Activated T-helper 2 cell treated with anti-CD3 and anti-CD28 coated beads, Interferon-gamma antibody, Interleukin-2, Interleukin-4, amounts not matched to agents 10 μg/mL and 5 μg/mL and 100 μg/mL, durations not matched to agents 14 hours and 24 hours and 36 hours (primary cell): ENCODE results near the gene SEPHS1. TPM values are rescaled to one million over a fixed set of nuclear protein-coding genes. Genes with fewer than 3 reads are reported as not detected.

Experiments used
- DNase-seq: peaks from one replicate; pipeline ENCODE4 v3.0.0; 2021; ENCODE audit warnings: low spot score
- H3K27ac Mint-ChIP-seq: one replicate; pipeline ENCODE4 v1.8.0; 2021; ENCODE audit warnings: mixed read lengths
- H3K27me3 Mint-ChIP-seq: one replicate; pipeline ENCODE4 v1.8.0; 2021; ENCODE audit warnings: low read depth, mixed read lengths
- H3K36me3 Mint-ChIP-seq: one replicate; pipeline ENCODE4 v1.8.0; 2021; ENCODE audit warnings: low read depth, mixed read lengths
- H3K4me1 Mint-ChIP-seq: one replicate; pipeline ENCODE4 v1.8.0; 2021; ENCODE audit warnings: low read depth, mixed read lengths
- H3K4me3 Mint-ChIP-seq: one replicate; pipeline ENCODE4 v1.8.0; 2021; ENCODE audit warnings: low read depth, mild to moderate bottlenecking, moderate library complexity, mixed read lengths
- H3K9me3 Mint-ChIP-seq: one replicate; pipeline ENCODE4 v1.8.0; 2021; ENCODE audit warnings: mixed read lengths
- intact Hi-C: fragments of 100-400 bp; cut with micrococcal nuclease; formaldehyde crosslinking; loops from one replicate; pipeline ENCODE4 v1.15.1; 2023
- total RNA-seq: library from RNA; stranded (reverse); gene quantifications from 2 replicates; pipeline ENCODE4 v1.2.3, GENCODE V29; 2022

Gene SEPHS1
- total RNA-seq, 1 donor from 2014 or later, result 61.9 TPM

DNA sequence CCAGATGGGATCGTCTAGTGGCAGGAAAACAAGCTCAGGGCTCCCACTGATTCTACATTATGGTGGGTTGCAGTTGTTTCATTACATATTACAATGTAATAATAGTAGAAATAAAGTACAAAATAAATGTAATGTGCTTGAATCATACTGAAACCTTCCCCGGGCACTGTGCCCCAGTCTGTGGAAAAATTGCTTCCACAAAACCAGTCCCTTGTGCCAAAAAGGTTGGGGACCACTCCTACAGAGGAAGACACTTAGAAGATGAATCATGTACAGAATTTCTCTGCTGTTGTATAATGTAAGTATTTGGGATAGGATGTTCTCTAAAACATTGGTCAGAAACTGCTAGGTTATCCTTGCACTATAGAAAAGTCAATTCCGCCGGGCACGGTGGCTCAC is 36.9 kb downstream of the SEPHS1 start:
- intact Hi-C loops, result no loop called here
- DNase-seq, result no peak
- Mint-ChIP-seq H3K27me3 (no peaks in the 10 kb centered on the region), H3K4me3 (no peak overlapping the region), H3K27ac (no peak overlapping the region), H3K36me3 (no peaks in the 10 kb centered on the region), H3K9me3 (no peaks in the 10 kb centered on the region), H3K4me1 (no peaks in the 10 kb centered on the region)

DNA sequence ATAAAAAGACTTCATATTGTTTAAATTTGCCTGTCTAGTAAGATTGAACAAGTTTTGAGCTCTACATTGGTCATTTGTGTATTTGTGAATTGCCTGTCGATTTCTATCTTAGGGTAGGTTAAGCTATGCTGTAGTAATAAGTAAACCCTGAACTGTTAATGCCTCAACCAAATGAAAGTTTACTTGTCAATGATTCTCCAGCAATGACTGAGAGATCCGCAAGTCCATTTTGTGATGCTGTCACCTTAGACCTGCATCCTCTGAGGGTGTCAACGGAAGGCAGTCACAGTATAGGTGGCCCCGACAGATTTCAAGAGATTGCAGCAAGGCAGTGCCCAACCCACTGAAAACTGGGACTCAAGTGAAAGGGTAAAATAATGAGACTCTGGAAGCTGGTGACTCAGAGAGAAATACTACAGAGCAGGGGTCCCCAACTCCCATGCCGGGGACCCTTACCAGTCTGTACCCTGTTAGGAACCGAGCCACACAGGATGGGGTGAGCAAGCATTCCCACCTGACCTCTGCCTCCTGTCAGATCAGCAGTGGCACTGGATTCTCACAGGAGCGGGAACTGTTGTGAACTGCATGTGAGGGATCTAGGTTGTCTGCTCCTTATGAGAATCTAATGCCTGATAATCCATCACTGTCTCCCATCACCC is 37.4 kb downstream of the SEPHS1 start:
- no peaks in the 10 kb centered on the region for H3K27me3 Mint-ChIP-seq
- peaks cover 4% of the 10 kb centered on the region for H3K36me3 Mint-ChIP-seq
- H3K4me3 Mint-ChIP-seq, result no peak overlapping the region
- H3K9me3 Mint-ChIP-seq, result no peaks in the 10 kb centered on the region
- H3K27ac Mint-ChIP-seq, result no peak overlapping the region
- no peaks in the 10 kb centered on the region for H3K4me1 Mint-ChIP-seq
- intact Hi-C loops, result no loop called here
- no peak for DNase-seq

DNA sequence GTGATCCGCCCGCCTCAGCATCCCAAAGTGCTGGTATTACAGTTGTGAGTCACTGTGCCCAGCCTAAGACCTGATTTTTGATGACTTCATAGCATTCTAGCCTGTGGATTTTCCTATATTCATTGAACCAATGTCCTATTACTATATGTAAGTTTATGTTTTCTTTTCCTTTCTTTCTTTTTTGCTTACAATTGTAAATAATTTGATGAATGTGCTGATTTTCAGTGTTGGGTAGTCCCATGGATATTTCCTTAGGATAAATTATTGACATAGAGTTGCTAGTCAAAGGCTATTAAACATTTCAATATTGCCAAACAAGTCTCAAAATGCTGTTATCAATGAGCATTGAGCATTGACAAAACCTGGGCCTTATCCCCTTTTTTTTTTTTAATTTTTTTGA is 38.3 kb downstream of the SEPHS1 start:
- no peak overlapping the region for H3K27ac Mint-ChIP-seq
- intact Hi-C loops, result no loop called here

DNA sequence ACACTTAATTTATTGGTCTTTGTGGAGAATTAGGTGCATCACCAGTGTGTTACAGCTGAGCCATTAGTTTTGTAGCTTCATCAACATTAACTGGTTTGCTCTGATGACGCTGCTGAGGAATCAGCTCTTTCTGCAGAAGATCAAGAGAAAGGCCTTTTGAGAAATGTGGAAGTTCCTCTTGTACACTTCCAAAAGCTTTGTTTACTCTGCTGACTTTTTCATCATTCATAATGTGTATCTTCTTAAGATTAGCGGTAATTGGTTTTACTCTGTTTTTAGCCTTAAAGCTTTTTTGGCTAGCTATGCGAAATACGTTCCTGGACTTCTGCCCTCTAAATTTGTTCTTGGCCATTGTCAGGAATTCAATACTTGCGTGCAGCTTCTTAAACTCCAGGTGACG is 40.0 kb downstream of the SEPHS1 start:
- intact Hi-C loops, result no loop called here
- Mint-ChIP-seq H3K4me3 (no peak overlapping the region), H3K9me3 (no peaks in the 10 kb centered on the region)

More for the DNA sequence above, 38.3 kb downstream of the SEPHS1 start:
- Mint-ChIP-seq H3K9me3 (no peaks in the 10 kb centered on the region), H3K4me1 (no peaks in the 10 kb centered on the region), H3K4me3 (no peak overlapping the region), H3K36me3 (peaks cover 4% of the 10 kb centered on the region), H3K27me3 (no peaks in the 10 kb centered on the region)
- DNase-seq, result no peak

DNA sequence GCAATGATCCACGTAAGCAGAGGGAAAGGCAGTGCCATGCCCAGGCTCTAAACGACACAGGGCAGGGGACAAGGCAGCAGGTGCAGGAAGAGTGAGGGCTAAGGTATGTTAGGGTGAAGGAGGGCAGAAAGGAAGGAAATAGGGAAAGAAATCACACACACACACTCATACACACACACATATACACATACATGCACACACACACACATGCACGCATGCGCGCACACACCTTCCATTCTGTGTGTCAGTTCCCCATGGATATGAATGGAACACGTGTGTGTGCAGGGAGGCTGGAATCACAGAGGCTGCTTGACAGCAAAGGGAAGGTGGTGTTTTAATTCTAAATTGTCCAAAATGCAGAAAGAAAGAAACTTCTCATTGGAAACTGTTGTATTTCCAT is 42.0 kb downstream of the SEPHS1 start:
- no peaks in the 10 kb centered on the region for H3K9me3 Mint-ChIP-seq
- H3K27ac Mint-ChIP-seq, result no peak overlapping the region
- H3K27me3 Mint-ChIP-seq, result no peaks in the 10 kb centered on the region
- peaks cover 6% of the 10 kb centered on the region for H3K4me1 Mint-ChIP-seq
- H3K4me3 Mint-ChIP-seq, result no peak overlapping the region
- DNase-seq, result no peak
- peaks cover 7% of the 10 kb centered on the region for H3K36me3 Mint-ChIP-seq
- intact Hi-C loops, result no loop called here

More for the DNA sequence above, 40.0 kb downstream of the SEPHS1 start:
- peaks cover 4% of the 10 kb centered on the region for H3K36me3 Mint-ChIP-seq
- no peak for DNase-seq
- no peak overlapping the region for H3K27ac Mint-ChIP-seq
- no peaks in the 10 kb centered on the region for H3K4me1 Mint-ChIP-seq
- H3K27me3 Mint-ChIP-seq, result no peaks in the 10 kb centered on the region

DNA sequence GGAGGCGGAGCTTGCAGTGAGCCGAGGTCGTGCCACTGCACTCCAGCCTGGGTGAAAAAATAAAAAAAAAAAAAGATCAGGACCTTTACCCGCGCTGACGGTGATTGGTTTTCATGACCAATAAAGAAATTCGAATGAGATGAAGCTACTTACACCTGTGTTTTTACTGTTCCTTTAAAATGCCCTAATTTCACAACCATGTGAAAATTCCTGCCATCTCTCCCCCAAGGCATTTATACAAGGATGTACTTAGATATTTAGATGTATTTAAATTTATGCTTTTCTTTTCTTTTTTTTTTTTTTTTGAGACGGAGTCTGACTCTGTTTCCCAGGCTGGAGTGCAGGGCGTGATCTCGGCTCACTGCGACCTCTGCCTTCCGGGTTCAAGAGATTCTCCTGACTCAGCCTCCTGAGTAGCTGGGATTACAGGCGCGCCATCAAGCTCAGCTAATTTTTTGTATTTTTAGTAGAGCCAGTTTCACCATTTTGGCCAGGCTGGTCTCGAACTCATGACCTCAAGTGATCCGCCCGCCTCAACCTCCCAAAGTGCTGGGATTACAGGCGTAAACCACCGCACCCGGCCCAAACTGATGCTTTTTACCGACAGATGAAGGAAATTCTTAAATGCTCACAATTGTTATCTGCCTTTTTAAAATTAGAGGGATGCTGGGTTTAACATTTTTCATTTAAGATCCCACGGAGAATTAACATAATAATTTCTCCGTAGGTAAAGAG is 45.1 kb downstream of the SEPHS1 start:
- intact Hi-C loops, result loop anchor here (1.0 to 5.0 kb wide), 4 partner anchors 45 to 206 kb away; partner anchors contain the start of genes MCM10 and SEPHS1
- H3K9me3 Mint-ChIP-seq, result no peaks in the 10 kb centered on the region
- peak overlapping the region; percentile 100 for H3K27ac Mint-ChIP-seq

DNA sequence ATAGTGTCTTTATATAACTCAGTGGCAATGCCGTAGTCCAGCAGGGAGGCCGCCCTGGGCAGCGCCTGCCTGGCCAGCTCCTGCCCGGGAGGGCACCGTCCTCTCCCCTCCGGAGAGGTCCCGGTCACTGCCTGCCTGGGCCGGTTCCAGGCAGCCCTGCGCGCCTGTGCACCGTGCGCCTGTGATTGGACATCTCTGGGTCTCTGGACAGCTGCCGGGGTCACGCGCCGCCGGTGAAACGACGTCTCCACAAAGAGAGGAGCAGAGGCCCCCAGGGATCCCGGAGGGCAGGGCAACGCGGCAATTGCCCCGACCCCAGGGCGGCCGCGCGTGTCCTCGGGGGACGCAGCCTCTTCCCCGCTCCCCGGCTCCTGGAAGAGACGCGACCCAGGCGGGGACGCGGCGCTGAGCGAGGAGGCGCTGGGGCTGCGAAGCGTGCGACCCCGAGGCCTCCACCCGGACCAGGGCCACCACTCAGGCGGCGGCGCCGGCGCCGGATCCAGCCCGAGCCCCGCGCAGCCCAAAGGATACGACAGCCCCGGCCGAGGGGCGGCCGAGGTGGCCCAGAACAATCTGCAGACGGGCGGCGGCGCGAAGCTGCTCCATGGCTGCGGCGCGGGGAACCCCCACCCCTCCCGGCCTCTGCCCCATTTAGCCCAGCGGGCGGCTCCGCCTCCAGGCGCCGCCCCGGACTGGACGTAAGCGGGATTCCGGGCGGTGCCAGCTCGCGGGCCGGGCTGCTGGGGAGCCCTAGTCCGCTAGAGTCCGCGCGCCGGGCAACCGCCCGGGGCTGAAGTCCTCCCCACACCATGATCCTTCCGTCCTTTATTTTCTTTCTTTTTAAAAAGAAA is 48.4 kb downstream of the SEPHS1 start, which contains the start of gene PHYH:
Gene PHYH, minus strand, starts transcription at position 628 of the 851 bp plus-strand sequence. Its CDS starts 22 bp downstream, at position 606.
- peaks cover 14% of the 10 kb centered on the region for H3K4me1 Mint-ChIP-seq
- intact Hi-C loops, result loop anchor here (5.0 kb wide), 1 partner anchor 202 kb away; no protein-coding TSS in a partner anchor
- no peaks in the 10 kb centered on the region for H3K9me3 Mint-ChIP-seq
- H3K27me3 Mint-ChIP-seq, result no peaks in the 10 kb centered on the region
- H3K36me3 Mint-ChIP-seq, result peaks cover 3% of the 10 kb centered on the region
- H3K27ac Mint-ChIP-seq, result peak within 1 kb of the TSS; percentile 85
- H3K4me3 Mint-ChIP-seq, result peak within 1 kb of the TSS; percentile 83
- peak; percentile 79 for DNase-seq

More for the DNA sequence above, 45.1 kb downstream of the SEPHS1 start:
- peaks cover 14% of the 10 kb centered on the region for H3K4me1 Mint-ChIP-seq
- H3K4me3 Mint-ChIP-seq, result peak overlapping the region; percentile 88
- H3K36me3 Mint-ChIP-seq, result peaks cover 7% of the 10 kb centered on the region
- H3K27me3 Mint-ChIP-seq, result no peaks in the 10 kb centered on the region
- no peak for DNase-seq

DNA sequence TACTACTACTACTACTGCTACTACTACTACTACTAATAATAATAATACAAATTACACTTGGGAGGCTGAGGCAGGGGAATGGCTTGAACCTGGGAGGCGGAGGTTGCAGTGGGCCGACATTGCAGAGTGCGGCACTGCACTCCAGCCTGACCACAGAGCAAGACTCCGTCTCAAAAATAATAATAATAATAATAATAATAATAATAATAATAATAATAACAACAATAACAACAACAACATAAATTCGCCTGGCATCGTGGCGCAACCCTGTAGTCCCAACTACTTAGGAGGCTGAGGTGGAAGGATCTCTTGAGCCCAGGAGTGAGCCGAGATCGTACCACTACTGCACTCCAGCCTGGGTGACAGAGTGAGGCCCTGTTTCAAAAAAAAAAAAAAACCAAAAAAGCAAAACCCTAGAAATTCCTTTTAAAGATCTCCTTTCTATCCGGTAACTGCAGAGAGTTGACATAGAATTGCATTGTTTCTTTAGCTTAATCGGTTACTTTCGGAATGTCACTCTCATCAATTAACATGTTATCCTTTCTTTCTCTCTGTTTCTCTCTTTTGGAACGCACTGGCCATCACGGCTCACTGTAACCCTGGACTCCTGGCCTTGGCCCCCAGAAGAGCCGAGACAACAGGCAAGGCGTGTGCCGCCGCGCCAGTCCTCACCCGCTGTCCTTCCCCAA is 49.2 kb downstream of the SEPHS1 start:
- H3K4me3 Mint-ChIP-seq, result peak overlapping the region; percentile 82
- intact Hi-C loops, result no loop called here
- no peaks in the 10 kb centered on the region for H3K9me3 Mint-ChIP-seq
- DNase-seq, result no peak
- no peaks in the 10 kb centered on the region for H3K27me3 Mint-ChIP-seq
- H3K36me3 Mint-ChIP-seq, result peaks cover 3% of the 10 kb centered on the region
- peak overlapping the region; percentile 33 for H3K27ac Mint-ChIP-seq
- peaks cover 14% of the 10 kb centered on the region for H3K4me1 Mint-ChIP-seq

DNA sequence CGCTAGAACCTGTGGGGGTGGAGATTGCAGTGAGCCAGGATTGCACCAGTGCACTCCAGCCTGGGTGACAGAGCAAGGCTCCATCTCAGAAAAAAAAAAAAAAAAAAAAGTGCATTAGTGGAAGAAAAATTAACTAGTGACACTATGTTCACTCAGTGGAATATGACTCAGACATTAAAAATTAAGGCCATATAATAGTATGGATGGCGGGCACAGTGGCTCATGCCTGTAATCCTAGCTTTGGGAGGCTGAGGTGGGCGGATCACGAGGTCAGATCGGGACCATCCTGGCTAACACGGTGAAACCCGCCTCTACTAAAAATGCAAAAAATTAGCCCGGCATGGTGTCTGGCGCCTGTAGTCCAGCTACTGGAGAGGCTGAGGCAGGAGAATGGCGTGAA is 51.6 kb downstream of the SEPHS1 start:
- no peak for DNase-seq
- no peaks in the 10 kb centered on the region for H3K27me3 Mint-ChIP-seq
- H3K9me3 Mint-ChIP-seq, result no peaks in the 10 kb centered on the region
- intact Hi-C loops, result no loop called here
- no peak overlapping the region for H3K27ac Mint-ChIP-seq
- peaks cover 10% of the 10 kb centered on the region for H3K4me1 Mint-ChIP-seq
- peaks cover 4% of the 10 kb centered on the region for H3K36me3 Mint-ChIP-seq
- H3K4me3 Mint-ChIP-seq, result no peak overlapping the region

DNA sequence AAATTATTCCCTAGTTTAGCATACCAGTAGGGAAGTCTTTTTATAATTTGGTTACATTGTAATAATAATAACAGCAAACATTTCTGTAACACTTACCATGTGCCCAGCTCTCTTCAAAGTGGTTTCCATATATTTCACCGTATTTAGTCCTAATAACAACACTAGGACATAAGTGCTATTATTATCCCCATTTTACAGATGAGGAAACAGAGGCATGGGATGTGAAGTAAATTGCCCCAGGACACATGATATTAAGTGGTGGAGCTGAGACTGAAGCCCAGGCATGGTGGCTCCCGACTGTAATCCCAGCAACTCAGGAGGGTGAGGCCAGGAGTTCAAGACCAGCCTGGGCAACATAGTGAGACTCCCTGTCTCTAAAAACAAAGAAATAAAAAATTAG is 53.3 kb downstream of the SEPHS1 start:
- Mint-ChIP-seq H3K27ac (no peak overlapping the region), H3K27me3 (no peaks in the 10 kb centered on the region), H3K9me3 (no peaks in the 10 kb centered on the region), H3K4me1 (peaks cover 3% of the 10 kb centered on the region), H3K4me3 (no peak overlapping the region), H3K36me3 (peaks cover 4% of the 10 kb centered on the region)
- DNase-seq, result no peak
- intact Hi-C loops, result no loop called here

DNA sequence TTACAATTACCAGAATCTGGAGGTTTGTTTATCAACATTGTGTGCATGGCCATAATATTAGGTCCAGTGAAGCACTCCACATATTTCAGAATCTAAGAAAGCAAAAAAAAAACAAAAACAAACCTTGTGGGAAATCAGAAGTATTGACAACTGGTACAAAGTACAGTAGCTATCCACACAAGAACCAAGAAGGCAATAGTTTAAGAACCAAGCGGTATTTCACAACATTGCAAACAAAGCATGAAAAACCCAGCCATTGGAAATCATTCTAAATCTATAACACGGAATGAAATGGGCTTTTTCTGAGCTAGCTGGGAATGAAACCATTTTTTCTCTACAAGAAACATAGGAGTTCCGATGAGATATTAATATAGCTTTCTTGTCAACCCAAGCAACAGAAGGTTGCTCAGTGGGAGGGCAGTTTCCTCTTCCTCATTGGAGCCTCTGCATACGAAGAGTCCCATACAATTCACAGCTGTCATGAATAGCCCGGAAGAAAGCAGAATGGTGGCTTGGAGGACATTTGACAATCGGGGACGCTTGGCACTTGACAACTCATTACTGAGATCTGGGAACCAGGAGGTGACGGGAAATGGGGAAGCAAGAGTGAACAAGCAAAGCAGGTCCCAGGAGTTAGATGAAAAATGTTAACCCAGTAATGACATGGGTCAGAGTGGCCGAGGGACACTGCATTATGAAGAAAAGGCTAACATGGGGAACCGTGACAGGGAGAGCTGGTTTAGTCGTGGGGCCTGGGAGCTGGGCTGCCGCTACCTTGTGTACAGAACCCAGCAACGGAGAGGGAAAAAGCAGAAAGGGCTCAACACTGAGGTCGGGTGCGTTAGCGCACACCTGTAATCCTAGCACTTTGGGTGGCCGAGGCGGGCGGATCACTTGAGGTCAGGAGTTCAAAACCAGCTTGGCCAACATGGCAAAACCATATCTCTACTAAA is 56.0 kb downstream of the SEPHS1 start:
- Mint-ChIP-seq H3K27me3 (no peaks in the 10 kb centered on the region), H3K27ac (no peak overlapping the region), H3K4me3 (no peak overlapping the region), H3K36me3 (peaks cover 13% of the 10 kb centered on the region), H3K9me3 (no peaks in the 10 kb centered on the region), H3K4me1 (peaks cover 12% of the 10 kb centered on the region)
- DNase-seq, result no peak
- intact Hi-C loops, result no loop called here
